22Rv1 (cell line): Measurements from ENCODE around the gene SMYD1.
A peak's percentile ranks its signal among the peaks of the same experiment; 100 is the strongest.

Experiments used
- H3K27ac ChIP-seq: fragments of 450-650 bp; 2 replicates; pipeline ENCODE4 v1.5.1; 2017
- ZFX ChIP-seq: fragments of 450-650 bp; IDR thresholded peaks from 2 replicates; pipeline ENCODE4 v1.6.1; 2017; ENCODE audit warnings: antibody characterized with exemption, borderline replicate concordance
- TF ChIP-seq, protein P1 (sequence below): fragments of 450-650 bp; IDR thresholded peaks from 2 replicates; pipeline ENCODE4 v1.5.1; 2017; ENCODE audit warnings: mild to moderate bottlenecking

The SMYD1 gene

GRCh38 chr2:88148929-88149438, 81.4 kb downstream of the SMYD1 start:
- no peak for TF ChIP-seq ZFX
- H3K27ac ChIP-seq, result no peak overlapping the region

DNA sequence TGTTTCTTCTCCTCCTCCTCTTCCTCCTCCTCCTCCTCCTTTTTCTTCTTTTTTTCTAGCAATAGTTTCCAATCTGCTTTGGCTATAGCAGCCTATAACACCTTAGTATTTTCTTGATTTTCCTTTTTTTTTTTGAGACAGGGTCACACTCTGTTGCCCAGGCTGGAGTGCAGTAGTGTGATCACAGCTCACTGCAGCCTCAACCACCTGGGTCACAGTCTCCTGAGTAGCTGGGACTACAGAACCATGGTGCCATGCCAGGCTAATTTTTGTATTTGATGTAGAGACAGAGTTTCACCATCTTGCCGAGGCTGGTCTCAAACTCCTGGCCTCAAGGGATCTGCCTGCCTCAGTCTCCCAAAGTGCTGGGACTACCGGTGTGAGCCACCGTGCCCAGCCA, 91.9 kb downstream of the SMYD1 start:
- TF ChIP-seq ZFX, result no peak
- H3K27ac ChIP-seq, result no peak overlapping the region

DNA sequence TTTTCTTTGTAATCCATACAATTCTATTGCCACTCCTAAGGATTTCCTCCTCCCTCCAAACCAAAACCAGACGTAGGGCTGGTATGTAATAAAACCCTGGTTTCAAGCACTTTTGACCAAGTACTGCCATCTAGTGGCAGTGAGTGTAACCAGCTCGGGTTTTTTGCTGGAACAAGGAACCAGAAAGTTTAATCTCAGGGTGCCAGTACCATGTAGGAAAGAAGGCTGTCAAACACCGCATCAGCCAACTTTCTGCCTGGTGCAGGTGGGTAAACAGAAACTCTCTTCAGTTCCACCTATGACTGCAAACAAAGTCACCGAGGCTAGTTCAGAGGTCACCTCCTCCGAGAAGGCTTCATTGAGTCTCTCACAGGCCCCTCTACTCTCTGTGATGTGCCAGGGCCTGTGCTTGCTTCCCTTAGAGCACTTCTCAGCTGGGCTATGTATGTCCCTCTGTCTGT, 92.4 kb downstream of the SMYD1 start:
- no peak for TF ChIP-seq ZFX
- TF ChIP-seq, protein P1, sequence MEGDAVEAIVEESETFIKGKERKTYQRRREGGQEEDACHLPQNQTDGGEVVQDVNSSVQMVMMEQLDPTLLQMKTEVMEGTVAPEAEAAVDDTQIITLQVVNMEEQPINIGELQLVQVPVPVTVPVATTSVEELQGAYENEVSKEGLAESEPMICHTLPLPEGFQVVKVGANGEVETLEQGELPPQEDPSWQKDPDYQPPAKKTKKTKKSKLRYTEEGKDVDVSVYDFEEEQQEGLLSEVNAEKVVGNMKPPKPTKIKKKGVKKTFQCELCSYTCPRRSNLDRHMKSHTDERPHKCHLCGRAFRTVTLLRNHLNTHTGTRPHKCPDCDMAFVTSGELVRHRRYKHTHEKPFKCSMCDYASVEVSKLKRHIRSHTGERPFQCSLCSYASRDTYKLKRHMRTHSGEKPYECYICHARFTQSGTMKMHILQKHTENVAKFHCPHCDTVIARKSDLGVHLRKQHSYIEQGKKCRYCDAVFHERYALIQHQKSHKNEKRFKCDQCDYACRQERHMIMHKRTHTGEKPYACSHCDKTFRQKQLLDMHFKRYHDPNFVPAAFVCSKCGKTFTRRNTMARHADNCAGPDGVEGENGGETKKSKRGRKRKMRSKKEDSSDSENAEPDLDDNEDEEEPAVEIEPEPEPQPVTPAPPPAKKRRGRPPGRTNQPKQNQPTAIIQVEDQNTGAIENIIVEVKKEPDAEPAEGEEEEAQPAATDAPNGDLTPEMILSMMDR, result peak; percentile 84
- no peak overlapping the region for H3K27ac ChIP-seq

GRCh38 chr2:88160517-88160916, 92.9 kb downstream of the SMYD1 start:
- TF ChIP-seq, protein P1, result no peak
- no peak for TF ChIP-seq ZFX
- no peak overlapping the region for H3K27ac ChIP-seq

DNA sequence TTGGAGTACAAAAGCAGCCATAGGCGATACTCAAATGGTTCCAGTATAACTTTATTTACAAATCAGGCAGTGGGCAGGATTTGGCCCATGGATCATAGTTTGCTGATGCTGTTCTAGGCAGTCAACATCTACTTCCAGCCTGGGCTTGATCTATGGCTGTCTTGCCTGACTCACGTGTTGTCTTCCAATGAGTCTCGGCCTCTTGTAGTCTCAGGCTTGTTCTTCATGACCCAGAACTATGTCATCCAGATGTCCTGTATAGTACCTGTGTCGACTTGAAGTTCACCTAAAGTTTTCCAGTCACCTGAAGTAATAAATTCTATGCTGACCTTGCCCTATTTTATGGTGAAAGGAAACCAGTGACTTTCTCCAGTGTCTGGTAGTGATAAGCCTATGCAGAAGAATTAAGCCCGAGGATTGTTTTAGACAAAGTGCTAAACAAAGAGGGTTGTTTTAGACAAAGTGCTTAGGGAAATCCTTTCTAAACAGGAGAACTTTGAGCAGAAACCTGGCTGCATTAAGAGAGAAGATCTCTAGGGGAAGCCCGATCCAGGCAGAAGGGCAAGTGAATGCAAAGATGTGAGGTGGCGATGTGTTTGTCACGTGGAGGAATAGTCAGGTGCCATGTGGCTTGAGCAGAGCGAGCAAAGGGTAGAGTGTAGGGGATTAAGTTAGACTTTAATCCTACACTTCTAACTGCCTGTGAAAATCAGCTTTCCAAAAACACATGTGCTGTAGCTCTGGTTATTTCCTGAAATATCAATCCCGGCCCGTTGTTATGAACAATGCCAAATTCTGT, 94.0 kb downstream of the SMYD1 start:
- H3K27ac ChIP-seq, result no peak overlapping the region
- TF ChIP-seq, protein P1, result no peak
- no peak for TF ChIP-seq ZFX
